Kasumi-1 (cell line): ENCODE measurements around the gene ETDC.
A peak's percentile ranks its signal among the peaks of the same experiment; 100 is the strongest.
"Not testable (repeated sequence)": the region's sequence is repeated elsewhere in the genome, so short reads cannot be mapped to it uniquely, and the experiment has no call there.

Source experiments
- DNase-seq, 2 experiments: peaks; one replicate each; lab custom pipeline; 2025; lab: John Stamatoyannopoulos, UW

Gene ETDC

DNA sequence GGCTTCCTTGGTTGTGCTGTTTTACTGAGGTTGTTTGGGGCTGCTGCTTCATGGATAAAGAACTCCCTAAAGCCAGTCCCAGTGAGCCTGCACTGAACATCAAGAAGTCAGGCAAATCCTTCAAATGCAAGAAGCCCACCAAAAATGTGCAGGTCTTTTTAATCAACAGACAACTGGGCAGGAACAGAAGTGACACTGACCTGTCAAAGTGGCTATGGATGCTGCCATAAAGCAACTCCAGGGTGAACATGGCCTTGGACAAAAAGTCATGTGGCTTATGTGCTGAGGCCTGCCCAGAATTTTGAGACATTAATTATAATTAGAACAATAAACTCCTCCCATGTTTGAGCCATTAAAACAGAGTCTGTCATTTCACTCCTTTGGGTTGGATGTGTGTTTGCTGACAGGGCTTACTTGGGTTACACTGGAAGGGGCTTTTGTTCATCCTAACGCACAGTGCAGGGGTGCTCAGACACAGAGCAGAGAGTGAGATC lies at the start of gene ETDC:
ETDC (plus strand) TSS at position 51 of the 494 bp plus-strand sequence; CDS start at position 51, 0 bp downstream.
- no peak for DNase-seq

DNA sequence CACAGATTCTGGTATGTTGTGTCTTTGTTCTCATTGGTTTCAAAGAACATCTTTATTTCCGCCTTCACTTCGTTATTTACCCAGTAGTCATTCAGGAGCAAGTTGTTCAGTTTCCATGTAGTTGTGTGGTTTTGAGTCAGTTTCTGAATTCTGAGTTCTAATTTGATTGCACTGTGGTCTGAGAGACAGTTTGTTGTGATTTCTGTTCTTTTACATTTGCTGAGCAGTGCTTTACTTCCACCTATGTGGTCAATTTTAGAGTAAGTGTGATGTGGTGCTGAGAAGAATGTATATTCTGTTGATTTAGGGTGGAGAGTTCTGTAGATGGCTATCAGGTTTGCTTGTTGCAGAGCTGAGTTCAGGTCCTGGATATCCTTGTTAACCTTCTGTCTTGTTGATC lies 48.3 kb upstream of the ETDC start:
- not testable (repeated sequence) for DNase-seq

DNA sequence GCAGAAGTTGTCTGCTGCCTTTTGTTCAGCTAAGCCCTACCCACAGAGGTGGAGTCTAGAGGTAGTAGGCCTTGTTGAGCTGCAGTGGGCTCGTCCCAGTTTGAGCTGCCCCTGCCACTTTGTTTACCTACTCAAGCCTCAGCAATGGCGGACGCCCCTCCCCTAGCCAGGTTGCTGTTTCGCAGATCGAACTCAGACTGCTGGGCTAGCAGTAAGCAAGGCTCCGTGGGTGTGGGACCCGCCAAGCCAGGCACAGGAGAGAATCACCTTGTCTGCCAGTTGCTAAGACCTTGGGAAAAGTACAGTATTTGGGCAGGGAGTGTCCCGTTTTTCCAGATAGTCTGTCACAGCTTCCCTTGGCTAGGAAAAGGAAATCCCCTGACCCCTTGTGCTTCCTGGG lies 45.9 kb upstream of the ETDC start:
- not testable (repeated sequence) for DNase-seq

DNA sequence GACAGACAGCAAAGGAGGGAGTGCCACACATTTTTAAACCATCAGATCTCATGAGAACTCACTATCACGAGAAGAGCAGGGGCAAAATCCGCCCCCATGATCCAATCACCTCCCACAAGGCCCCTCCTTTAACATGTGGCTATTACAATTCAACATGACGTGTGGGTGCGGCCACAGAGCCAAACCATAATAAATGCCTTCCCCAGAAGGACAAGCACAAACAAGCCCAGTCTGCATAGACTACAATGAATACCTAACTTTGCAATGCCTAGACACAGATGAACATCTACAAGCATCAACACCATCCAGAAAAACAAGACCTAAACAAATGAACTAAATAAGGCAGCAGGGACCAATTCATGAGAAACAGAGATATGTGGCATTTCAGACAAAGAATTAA lies 45.1 kb upstream of the ETDC start:
- DNase-seq, result no peak

DNA sequence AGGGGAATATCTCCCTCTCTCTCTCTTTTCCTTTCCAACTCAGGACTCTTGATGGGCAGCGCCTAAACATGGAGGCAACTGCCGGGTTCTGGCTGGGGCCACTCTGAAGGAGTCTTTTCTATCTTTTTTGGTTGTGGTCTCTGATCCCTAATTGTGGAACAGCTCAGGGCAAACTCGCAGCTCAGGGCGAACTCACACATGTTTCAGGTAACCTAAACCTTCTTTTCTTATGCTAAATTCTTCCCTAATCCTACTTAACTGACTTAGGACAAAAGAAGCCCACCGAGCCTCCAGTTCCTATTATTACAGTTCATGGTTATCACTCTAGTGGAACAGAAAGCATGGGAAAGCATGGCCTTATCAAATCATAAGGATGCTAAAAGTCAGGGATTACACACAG lies 36.1 kb upstream of the ETDC start:
- DNase-seq, result no peak

DNA sequence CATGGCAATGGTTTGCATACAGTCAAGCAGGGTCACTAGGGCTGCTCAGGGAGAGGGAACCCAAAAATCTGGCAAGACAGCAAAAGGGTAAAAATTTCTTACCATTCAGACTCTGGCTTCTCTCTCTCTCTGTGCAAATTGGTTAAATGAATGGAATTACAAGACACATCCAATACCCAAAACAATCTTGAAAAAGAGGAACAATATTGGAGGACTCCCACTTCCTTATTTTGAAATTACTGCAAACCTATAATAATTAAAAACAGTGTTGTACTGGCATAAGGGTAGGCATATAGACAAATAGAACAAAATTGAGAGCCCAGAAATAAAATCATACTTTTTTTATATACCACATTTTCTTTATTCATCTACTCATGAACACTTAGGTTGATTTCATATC lies 33.3 kb upstream of the ETDC start:
- peak; percentile 49 to 55 for DNase-seq

DNA sequence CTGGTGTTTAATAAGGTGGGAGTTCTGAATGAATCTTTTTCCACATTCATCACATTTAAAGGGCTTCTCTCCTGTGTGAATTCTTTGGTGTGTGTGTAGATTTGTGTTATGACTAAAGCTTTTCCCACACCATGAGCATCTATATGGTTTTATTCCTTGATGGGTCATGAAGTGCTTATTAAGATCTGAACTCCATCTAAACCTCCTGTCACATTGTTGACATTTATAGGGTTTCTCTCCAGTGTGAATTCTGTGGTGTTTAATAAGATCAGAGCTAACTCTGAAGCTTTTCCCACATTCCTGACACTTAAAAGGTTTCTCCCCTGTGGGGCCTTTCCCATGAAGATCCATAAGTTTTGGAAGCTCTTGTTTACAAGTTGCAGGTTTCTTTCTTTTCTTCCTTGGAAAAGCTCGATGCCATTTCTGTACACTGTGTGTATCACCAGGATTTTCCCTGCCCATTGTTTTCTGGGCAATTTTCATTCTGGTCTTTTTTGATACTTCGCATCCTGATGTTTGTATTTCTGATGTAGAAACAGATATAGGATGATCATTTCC lies 21.9 kb upstream of the ETDC start:
- DNase-seq, result no peak

DNA sequence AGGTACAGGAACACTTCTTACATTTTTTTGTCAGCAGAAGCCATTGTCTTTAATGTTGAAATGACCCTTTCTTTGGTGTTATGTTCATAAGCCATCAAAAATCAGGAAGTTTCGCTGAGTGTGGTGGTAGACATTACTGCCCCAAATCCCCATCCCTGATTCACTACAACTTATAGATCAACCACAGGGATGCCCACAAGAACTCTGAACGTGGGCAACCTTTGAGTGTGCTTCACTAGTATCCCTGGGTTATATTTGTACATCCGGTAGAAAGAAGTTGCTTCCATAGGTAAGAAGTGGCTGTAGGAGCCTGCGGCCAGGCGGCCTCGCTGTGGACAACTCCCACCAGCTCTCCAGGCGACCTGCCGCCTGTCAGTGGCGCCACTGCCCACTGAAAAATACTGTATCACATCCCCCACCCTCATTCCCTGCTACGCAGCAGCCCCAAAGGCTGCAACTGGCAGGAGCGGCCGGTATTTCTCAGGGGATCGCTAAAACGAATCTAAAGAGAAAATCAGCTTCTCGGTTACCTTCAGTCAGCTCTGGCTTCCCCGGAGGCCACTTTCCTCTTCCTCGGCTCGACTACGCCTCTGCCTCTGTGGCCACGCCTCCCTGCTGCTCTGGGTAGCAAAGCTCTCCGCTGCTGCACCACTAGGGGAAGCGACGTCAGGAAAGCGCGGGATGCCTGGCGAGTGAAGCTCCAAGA lies 13.9 kb upstream of the ETDC start:
- DNase-seq, result peak; percentile 54 to 64

DNA sequence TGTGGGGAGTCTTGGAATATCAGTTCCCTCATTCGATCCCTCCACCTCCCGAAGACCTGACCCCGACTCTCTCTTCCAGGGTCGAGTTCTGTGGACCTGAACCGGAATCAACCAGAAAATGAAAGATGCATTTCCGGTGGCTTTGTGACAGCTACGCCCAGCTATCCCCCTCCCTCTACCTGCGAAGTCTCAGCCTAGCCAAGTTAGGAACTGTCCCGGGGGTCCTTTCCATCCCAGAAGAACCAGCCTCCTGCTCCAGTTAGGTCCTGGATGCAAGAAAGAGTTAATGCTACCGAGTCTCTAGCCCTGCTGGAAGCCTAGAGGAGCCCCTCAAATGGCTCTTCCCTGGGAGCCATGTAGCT lies 13.4 kb upstream of the ETDC start:
- no peak for DNase-seq

DNA sequence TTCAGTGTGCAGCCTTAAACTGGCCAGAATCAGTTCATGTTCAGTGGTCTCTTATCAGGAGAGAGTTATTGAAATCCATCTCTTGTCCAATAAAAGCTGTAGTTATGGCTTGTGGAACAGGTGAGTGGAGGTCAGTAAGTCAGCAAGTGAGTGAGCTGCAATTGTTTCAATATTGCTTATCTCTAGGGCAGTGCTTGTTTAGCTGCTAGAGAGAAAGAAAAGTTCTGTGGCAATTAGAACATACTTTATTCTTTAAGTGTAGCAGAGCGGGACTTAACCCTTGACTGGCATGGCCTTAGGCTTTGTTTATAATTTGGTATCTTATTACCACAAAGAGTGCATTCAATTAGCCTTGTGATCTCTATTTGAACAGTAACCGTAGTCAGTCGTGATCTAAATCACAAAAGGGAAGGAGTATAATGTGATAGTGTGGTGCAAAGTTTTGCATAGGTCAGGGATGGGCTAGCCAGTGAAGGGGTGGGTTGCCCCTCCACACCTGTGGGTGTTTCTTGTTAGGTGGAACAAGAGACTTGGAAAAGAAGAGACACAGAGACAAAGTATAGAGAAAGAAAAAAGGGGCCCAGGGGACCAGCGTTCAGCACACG lies 6.9 kb upstream of the ETDC start:
- no peak for DNase-seq

DNA sequence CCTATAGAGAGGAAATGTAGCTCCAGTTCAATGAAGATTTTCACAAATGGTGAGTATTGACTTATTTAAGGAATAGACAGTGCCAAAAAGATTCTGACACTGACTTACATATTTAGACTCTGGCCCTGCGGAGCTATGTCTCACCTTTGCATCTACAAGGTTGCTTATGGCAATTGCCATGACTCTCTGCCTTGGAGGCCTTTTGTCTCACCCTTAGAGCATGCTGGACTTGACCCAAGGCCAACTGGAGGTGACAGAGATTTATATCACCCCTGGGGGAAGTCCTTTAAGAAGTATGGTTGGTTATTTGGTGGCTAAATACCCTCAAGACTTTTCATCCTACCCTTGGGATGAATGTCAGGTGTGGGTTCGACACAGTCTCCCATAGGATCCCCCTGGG lies 4.5 kb upstream of the ETDC start:
- no peak for DNase-seq

DNA sequence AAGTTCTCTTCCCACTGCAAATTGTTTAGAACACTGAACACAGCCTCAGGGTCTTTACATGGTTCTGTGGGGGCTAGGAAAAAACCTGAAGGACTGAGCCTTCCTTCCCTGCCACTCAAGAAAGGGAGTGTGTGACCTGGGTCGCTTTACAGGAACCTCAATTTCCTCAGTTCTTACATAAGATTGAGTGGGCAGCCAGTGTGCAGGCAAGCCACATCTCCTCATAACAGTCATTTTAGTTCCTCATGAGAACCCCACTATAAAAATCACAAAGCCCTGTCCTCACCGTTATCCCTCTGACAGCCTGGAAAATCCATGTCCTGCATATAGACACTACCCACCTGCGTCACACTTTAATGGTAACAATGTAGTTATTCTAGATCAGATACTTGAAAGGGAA lies 2.1 kb upstream of the ETDC start:
- DNase-seq, result no peak

DNA sequence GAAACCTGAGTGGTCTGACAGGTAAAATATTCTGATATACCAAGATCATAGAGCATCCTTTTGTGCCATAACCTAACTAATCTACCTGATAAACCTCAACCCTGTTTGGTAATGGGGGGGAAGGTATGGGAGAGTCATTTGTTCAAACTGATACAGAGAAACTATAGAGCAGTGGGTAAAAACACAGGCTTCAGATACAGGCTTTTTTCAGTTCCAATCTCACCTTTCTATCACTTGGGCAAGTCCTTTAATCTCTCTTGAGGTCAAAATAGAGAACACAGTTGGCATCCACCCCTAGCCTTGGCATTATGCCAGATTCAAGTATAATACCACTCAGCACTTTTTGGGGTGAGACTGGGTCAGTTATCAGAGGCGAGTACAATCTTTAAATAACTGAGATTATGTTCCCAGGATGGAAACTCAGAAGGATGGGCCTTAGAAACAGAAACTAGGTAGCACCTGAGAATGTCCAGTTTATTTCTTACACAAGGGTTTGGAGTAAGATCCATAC lies 880 bp upstream of the ETDC start:
- DNase-seq, result no peak

DNA sequence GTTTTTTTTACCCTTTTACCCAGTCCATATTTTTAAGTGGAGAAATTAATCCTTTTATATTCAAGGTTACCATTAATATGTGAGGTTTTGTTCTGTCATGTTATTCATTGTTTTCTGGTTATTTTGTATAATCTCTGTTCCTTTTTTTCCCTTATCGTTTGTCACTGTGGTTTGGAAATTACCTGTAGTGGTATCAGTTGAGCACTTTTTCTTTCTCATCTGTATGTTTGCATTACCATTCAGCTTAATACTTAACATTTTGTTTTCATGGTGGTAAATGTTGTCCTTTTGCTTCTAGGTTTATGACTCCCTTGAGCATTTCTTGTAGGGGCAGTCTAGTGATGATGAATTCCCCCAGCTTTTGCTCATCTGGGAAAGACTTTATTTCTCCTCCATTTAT lies 6.6 kb downstream of the ETDC start:
- no peak for DNase-seq

DNA sequence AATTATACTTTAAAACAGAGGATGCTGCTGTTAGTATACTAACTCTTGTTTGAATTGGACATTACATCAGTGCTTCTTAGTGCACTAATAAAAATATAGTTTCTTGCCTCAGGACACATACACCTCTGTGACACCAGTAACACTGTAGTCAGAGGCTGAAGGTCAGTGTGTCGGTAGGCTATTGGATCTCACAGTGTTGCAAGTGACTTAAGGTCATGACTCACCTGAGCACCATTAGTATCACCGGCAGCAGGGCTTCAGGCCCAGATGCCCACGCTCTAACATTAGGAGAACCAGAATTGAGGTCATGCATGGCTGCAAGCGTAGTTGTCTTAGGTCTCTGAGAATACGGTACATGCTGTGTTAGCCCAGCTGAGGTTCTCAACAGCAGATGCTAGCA lies 15.2 kb downstream of the ETDC start:
- no peak for DNase-seq

DNA sequence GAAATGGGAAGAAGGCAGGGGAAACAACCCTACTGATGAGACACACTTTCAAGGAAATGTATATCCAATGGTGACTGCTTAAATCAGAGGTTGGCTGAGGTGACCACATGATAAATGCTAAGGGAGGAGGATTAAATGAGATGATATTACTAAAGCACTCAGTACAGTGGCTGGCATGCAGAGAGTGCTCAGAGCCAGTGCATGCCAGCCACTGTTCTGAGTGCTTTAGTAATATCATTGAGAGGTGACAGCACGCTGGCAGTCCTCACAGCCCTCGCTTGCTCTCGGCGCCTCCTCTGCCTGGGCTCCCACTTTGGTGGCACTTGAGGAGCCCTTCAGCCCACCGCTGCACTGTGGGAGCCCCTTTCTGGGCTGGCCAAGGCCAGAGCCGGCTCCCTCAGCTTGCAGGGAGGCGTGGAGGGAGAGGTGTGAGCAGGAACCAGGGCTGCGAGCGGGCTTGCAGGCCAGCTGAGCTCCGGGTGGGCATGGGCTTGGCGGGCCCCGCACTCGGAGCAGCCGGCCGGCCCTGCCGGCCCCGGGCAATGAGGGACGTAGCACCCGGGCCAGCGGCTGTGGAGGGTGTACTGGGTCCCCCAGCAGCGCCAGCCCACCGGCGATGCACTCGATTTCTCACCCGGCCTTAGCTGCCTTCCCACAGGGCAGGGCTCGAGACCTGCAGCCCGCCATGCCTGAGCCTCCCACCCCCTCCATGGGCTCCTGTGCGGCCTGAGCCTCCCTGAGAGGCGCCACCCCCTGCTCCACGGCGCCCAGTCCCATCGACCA lies 15.9 kb downstream of the ETDC start:
- not testable (repeated sequence) for DNase-seq

DNA sequence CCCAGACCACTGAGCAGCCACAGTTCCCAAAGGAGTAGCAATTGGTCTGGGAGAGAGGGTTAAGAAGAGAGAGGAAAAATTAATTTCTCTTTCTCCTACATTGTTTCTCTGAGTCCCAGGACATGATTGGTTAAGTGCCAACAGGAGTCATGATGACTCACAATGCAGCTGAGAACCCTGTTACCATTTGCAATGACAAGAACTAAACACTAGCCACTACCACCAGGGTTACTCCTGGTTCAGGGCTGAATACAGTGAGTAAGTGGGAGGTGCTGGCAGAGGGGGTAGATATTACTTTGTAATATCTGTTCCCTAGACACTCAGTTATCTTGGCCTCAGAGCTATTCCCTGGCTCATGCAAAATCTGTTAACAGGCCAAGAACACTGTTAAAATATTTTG lies 18.0 kb downstream of the ETDC start:
- no peak for DNase-seq

DNA sequence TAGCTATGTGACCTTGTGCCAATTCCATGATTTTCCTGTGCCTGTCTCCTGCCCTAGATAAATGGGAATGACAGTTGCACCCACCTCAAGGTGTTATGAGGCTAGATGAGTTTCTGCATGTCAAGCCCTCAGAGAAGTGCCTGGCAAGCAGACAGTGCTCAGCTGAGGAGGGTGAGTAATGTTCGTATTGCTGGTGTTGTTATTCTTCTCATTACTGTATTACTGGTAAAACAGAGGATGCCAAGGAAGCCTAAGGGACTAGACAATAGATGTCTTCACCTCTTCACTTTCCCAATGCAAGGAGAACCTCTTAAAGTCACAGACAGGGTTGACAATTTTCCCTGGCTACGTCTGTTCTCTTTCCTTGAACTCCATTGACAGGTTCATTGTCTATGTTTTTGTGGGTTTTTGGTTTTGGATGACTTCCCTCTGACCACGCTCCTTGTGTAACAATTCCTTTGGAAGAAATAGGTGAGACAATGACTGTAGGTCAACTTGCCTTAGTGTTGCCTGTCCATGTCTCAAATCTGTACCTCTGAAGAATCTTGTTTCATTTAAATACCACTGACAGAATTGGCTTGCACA lies 19.2 kb downstream of the ETDC start:
- no peak for DNase-seq

DNA sequence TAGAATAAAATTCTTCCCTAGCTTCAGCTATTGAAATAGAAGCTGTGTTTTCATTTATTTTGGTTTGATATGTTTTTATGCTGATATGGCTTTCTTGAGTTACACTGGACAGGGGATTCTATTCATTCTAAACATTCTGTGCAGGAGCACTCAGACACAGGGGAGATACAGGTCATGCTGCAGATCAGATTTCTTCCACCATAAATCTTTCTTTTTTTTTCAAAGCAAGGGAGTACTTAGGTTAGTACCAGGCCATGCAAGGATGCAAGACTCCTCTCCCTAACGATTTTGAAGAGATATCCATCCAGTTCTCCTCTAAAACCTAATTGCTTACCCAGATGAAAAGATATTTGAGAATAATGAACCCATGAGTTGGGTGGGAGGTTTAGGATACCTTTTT lies 21.4 kb downstream of the ETDC start:
- no peak for DNase-seq

DNA sequence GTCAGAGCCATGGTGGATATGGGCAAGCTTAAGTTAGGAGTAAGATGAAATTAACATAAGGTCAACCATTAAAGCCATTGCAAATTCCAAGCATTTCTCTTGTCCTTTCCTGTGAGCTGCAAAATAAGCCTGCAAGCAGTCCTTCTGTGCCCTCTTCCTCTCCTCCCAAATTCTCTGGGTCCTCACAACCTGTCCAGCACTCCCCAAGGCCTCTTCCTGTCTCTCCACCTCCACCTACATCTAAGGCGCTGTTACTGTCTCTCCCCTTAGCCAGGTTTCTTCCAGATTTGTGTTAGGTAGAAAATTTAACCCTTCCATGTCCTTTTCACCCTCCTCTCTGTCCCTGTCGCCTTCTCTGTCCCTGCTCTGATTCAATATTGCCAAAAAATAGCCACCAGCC lies 22.2 kb downstream of the ETDC start:
- no peak for DNase-seq

DNA sequence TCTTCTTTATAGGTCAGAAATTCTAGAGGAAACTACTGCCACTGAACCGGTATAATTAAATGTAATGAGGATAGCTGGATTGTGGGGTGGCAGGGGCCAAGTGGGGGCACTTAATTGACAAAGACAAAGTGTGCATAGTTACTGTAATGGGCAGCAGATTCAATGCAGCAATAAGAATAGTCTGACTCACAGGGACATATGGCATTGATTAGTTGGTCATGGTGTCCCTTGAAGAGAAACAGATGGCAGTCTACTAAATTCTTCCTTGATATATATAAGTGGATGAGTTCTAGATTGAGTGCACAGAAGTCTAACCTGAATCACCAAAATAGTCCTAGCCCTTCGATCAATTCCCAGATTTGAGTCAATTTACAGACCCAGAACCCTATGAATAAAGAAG lies 31.6 kb downstream of the ETDC start:
- DNase-seq, result no peak

DNA sequence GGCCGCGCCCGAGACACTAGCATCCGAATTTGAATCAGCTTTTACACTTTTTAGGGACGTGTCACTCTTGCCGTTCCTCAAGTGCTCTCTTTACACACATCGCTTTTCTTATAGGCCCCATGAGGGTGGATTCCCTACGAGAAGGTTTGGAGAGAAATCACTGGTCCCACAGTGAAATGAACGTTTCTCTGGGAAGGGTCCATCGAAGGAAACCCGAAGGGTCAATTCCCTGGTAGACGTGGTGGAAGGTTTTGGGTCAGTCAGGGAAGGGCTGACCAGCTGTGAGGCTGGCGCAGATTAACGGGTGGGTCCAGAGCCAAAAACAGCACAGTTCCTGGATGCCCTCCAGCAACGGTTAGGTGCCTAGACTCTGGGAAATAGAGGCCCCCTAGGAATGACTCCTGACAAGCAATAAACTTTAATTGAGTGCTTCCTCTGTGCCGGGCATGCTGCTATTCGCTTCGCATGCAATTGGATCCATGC lies 35.9 kb downstream of the ETDC start:
- DNase-seq, result peak in 1 of 2 experiments; percentile 21
